Endothelial cell of umbilical vein (primary cell): Measurements from ENCODE around the gene DNAJC18. TPM values are rescaled to one million over a fixed set of nuclear protein-coding genes. Genes with fewer than 3 reads are reported as not detected.
A peak's percentile ranks its signal among the peaks of the same experiment; 100 is the strongest.

Experiments used
- BruUV-seq: library from RNA; stranded (reverse); fragments of 400-500 nt; replicated peaks from 2 replicates; lab custom pipeline; 2021; lab: Mats Ljungman, UMichigan
- CTCF ChIA-PET: fragments of 300-600, 350-600 bp; sonication (Branson Sonifier 250); formaldehyde crosslinking; loops from one replicate; lab custom pipeline; 2021; ENCODE audit warnings: antibody characterized with exemption, inconsistent platforms; lab: Charles Lee
- POLR2A ChIA-PET: fragments of 300-600, 350-600 bp; sonication (Branson Sonifier 250); formaldehyde crosslinking; loops from one replicate; lab custom pipeline; 2021; ENCODE audit warnings: antibody characterized with exemption, inconsistent platforms; lab: Charles Lee
- DNase-seq: peaks from one replicate; pipeline ENCODE4 v3.0.0-alpha.2; 2011; ENCODE audit warnings: low read depth, low spot score
- FAIRE-seq: peaks from 2 replicates; lab custom pipeline; 2011; peaks lifted over from hg19 to GRCh38; lab: Jason Lieb, UNC
- H2AFZ ChIP-seq: 2 replicates; pipeline ENCODE4 v1.6.0; 2012; ENCODE audit warnings: low read depth, low read length, control low read depth, inconsistent platforms
- H3K27ac ChIP-seq: 2 replicates; pipeline ENCODE4 v1.5.1; 2011; ENCODE audit warnings: low read depth, mild to moderate bottlenecking, control low read depth, low read length, moderate library complexity; ENCODE audit not compliant: insufficient read depth
- H3K27me3 ChIP-seq, 2 experiments: 2 replicates each; pipeline versions ENCODE4 v1.6.0 to v1.6.1; 2011; ENCODE audit warnings: low read length in 2 of 2, mixed read lengths in 1 of 2; ENCODE audit not compliant: control insufficient read depth in 2 of 2, insufficient read depth in 2 of 2
- H3K36me3 ChIP-seq, 2 experiments: 2 replicates in 1 of 2; 3 replicates in 1 of 2; pipeline ENCODE4 v1.5.1; 2011; ENCODE audit warnings: low read length in 2 of 2, mild to moderate bottlenecking in 1 of 2, moderate library complexity in 1 of 2; ENCODE audit not compliant: control insufficient read depth in 2 of 2, insufficient read depth in 2 of 2; ENCODE audit errors: extremely low read depth in 1 of 2
- H3K4me1 ChIP-seq: 3 replicates; pipeline ENCODE4 v1.5.1; 2011; ENCODE audit warnings: mild to moderate bottlenecking, low read length; ENCODE audit not compliant: control insufficient read depth, insufficient read depth; ENCODE audit errors: extremely low read depth
- H3K4me2 ChIP-seq: 2 replicates; pipeline ENCODE4 v1.6.1; 2011; ENCODE audit warnings: low read length, control low read depth, mixed read lengths; ENCODE audit not compliant: insufficient read depth
- H3K4me3 ChIP-seq, 3 experiments: fragments of 200-600 bp in 1 of 3; sonication (generic), shearing (Covaris generic) in 1 of 3; replicated peaks in 1 of 3; 2 replicates each; pipeline ENCODE4 v1.5.1; 2011 to 2016; ENCODE audit warnings: control low read depth in 3 of 3, low read length in 3 of 3, mild to moderate bottlenecking in 2 of 3, inconsistent platforms in 1 of 3, low read depth in 1 of 3, moderate library complexity in 1 of 3; ENCODE audit not compliant: insufficient read depth in 1 of 3
- H3K79me2 ChIP-seq: 2 replicates; pipeline ENCODE4 v1.6.0; 2012; ENCODE audit warnings: low read length, inconsistent platforms; ENCODE audit not compliant: control insufficient read depth, insufficient read depth
- H3K9ac ChIP-seq: replicated peaks from 2 replicates; pipeline ENCODE3; 2011; ENCODE audit warnings: low read length, control low read depth; ENCODE audit not compliant: insufficient read depth; ENCODE audit errors: extremely low read depth
- H3K9me1 ChIP-seq: replicated peaks from 3 replicates; pipeline ENCODE4 v1.6.0; 2011; ENCODE audit warnings: mild to moderate bottlenecking, low read length; ENCODE audit not compliant: control insufficient read depth, insufficient read depth; ENCODE audit errors: extremely low read depth
- H3K9me3 ChIP-seq: replicated peaks from 2 replicates; pipeline ENCODE4 v1.5.1; 2012; ENCODE audit warnings: low read length, inconsistent platforms; ENCODE audit not compliant: control insufficient read depth, insufficient read depth
- H4K20me1 ChIP-seq: replicated peaks from 2 replicates; pipeline ENCODE3; 2011; ENCODE audit warnings: mild to moderate bottlenecking, low read length; ENCODE audit not compliant: control insufficient read depth, insufficient read depth; ENCODE audit errors: extremely low read depth
- CTCF ChIP-seq, 2 donors: IDR thresholded peaks; 1 replicate in 1 of 2; 2 replicates in 1 of 2; pipeline ENCODE4 v1.5.1; 2011; ENCODE audit warnings: low read length in 2 of 2, mild to moderate bottlenecking in 2 of 2, moderate library complexity in 2 of 2, control low read depth in 1 of 2, inconsistent platforms in 1 of 2, low read depth in 1 of 2; ENCODE audit not compliant: insufficient read depth in 1 of 2; ENCODE audit errors: extremely low read depth in 1 of 2
- EZH2 ChIP-seq: IDR thresholded peaks from 2 replicates; pipeline ENCODE4 v1.6.1; 2012; ENCODE audit warnings: borderline replicate concordance, low read depth, mild to moderate bottlenecking, moderate library complexity, low read length, inconsistent platforms; ENCODE audit not compliant: severe bottlenecking
- FOS ChIP-seq: IDR thresholded peaks from 2 replicates; pipeline ENCODE4 v1.6.1; 2011; ENCODE audit warnings: mild to moderate bottlenecking, low read length, moderate library complexity, borderline replicate concordance; ENCODE audit not compliant: insufficient read depth
- GATA2 ChIP-seq: IDR thresholded peaks from 2 replicates; pipeline ENCODE4 v1.7.0; 2011; ENCODE audit warnings: low read depth, mild to moderate bottlenecking, moderate library complexity, mixed read lengths, low read length; ENCODE audit not compliant: insufficient read length, insufficient read depth
- JUN ChIP-seq: IDR thresholded peaks from 2 replicates; pipeline ENCODE4 v1.6.1; 2011; ENCODE audit warnings: borderline replicate concordance, low read depth; ENCODE audit not compliant: insufficient read length, insufficient read depth
- MAX ChIP-seq: IDR thresholded peaks from 2 replicates; pipeline ENCODE4 v1.6.1; 2011; ENCODE audit not compliant: insufficient read depth, insufficient read length
- MYC ChIP-seq: IDR thresholded peaks from one replicate; pipeline ENCODE4 v1.6.1; 2011; ENCODE audit warnings: mild to moderate bottlenecking, low read depth, low read length
- POLR2A ChIP-seq: IDR thresholded peaks from 2 replicates; pipeline ENCODE4 v1.6.1; 2012; ENCODE audit warnings: low read depth, mild to moderate bottlenecking, control low read depth, low read length
- POLR2AphosphoS5 ChIP-seq: IDR thresholded peaks from 2 replicates; pipeline ENCODE4 v1.6.1; 2012; ENCODE audit warnings: low read depth, mild to moderate bottlenecking, control low read depth, low read length, moderate library complexity; ENCODE audit not compliant: insufficient read depth
- dilution Hi-C: fragments of 300-500 bp; cut with MboI; formaldehyde crosslinking; loops from one replicate; pipeline ENCODE4 v1.15.0; 2019; ENCODE audit warnings: low sequenced_read_pairs; ENCODE audit not compliant: extremely low pct_ligation_motif_present
- intact Hi-C: fragments of 100-400 bp; cut with micrococcal nuclease; formaldehyde crosslinking; loops from one replicate; pipeline ENCODE4 v1.10.0; 2022
- polyA plus RNA-seq, 4 experiments: library from polyadenylated mRNA; depleted of rRNA in 3 of 4; stranded (reverse) in 3 of 4; unstranded in 1 of 4; fragments of >200 nt; gene quantifications; 2 replicates each; pipeline versions ENCODE4 v1.2.1 to v1.2.3, GENCODE V29; 2011 to 2012; ENCODE audit warnings: missing spikeins in 1 of 4
- total RNA-seq: library from RNA; stranded (reverse); gene quantifications from 2 replicates; pipeline ENCODE4 v1.2.3, GENCODE V29; 2021

Gene DNAJC18
- total and polyA plus RNA-seq, 2 donors (not counting 3 experiments of a cell fraction or from before 2014, with no cell fraction given), result 23.2 to 52.6 TPM

GRCh38 chr5:139397921-139398320 lies 41.4 kb downstream of the DNAJC18 start:
- POLR2A ChIA-PET, result no interaction called here
- Histone ChIP-seq H3K79me2 (no peaks in the 10 kb centered on the region), H4K20me1 (no peaks in the 10 kb centered on the region), H3K36me3 (no peaks in the 10 kb centered on the region), H3K9me3 (no peaks in the 10 kb centered on the region), H3K9me1 (no peaks in the 10 kb centered on the region), H3K4me1 (peaks cover 7% of the 10 kb centered on the region), H3K4me3 (no peak overlapping the region), H2AFZ (no peak overlapping the region), H3K4me2 (no peak overlapping the region), H3K9ac (no peak overlapping the region), H3K27me3 (peaks cover 7 to 14% of the 10 kb centered on the region in 2 experiments), H3K27ac (no peak overlapping the region)
- intact Hi-C loops (no loop called here), dilution Hi-C loops (no loop called here)
- no peak for TF ChIP-seq GATA2
- no peak for TF ChIP-seq POLR2AphosphoS5
- no peak for TF ChIP-seq JUN
- CTCF ChIA-PET, result no interaction called here
- no peak for DNase-seq
- FAIRE-seq, result peak; percentile 24
- BruUV-seq, result no TSS peak

- dilution Hi-C loops (no loop called here), intact Hi-C loops (no loop called here)
- Histone ChIP-seq H3K79me2 (no peaks in the 10 kb centered on the region), H4K20me1 (no peaks in the 10 kb centered on the region), H3K36me3 (no peaks in the 10 kb centered on the region), H3K4me2 (no peak overlapping the region), H2AFZ (no peak overlapping the region), H3K27me3 (peaks cover 7 to 14% of the 10 kb centered on the region in 2 experiments), H3K4me3 (no peak overlapping the region), H3K9ac (no peak overlapping the region), H3K4me1 (peaks cover 6% of the 10 kb centered on the region), H3K9me3 (no peaks in the 10 kb centered on the region), H3K9me1 (no peaks in the 10 kb centered on the region), H3K27ac (no peak overlapping the region)
- POLR2A ChIA-PET, result no interaction called here
- FAIRE-seq, result no peak
- DNase-seq, result no peak
- TF ChIP-seq EZH2 (no peak), POLR2A (no peak), POLR2AphosphoS5 (no peak), FOS (no peak), MAX (no peak), CTCF (IDR thresholded peaks at IDR 0.05; ENCODE audit: extremely low read depth in 1 of 2, insufficient read depth in 1 of 2, low read depth in 1 of 2, low read length in 2 of 2) (no peak), JUN (no peak), GATA2 (no peak), MYC (no peak)
- CTCF ChIA-PET, result interaction anchor here (1.2 kb wide), 1 partner anchor 9 kb away, joined by 3 read pairs; no protein-coding TSS in a partner anchor
- BruUV-seq, result no TSS peak
These were observed 42.6 kb downstream of the DNAJC18 start for GRCh38 chr5:139396691-139397090.
